AG08396 (cell line): ENCODE measurements around the gene ARSA.
A peak's percentile ranks its signal among the peaks of the same experiment; 100 is the strongest.

ENCODE experiments used
- DNase-seq: peaks from one replicate; pipeline ENCODE4 v3.0.0; 2012; ENCODE audit warnings: low spot score, mixed read lengths

Gene ARSA

DNA sequence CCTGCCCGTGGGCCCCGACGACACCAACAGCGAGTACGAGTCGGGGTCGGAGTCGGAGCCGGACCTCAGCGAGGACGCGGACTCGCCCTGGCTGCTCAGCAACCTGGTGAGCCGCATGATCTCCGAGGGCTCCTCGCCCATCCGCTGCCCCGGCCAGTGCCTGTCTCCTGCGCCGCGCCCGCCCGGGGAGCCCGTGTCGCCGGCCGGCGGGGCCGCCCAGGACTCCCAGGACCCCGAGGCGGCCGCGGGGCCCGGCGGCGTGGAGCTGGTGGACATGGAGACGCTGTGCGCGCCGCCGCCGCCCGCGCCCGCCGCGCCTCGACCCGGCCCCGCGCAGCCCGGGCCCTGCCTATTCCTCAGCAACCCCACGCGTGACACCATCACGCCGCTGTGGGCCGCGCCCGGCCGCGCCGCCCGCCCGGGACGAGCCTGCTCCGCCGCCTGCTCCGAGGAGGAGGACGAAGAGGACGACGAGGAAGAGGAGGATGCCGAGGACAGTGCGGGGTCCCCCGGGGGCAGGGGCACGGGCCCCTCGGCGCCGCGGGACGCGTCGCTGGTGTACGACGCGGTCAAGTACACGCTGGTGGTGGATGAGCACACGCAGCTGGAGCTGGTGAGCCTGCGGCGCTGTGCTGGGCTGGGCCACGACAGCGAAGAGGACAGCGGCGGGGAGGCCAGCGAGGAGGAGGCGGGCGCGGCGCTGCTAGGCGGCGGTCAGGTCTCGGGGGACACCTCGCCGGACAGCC lies 23.5 kb downstream of the ARSA start:
- DNase-seq = no peak

GRCh38 chr22:50603511-50604255 lies 24.3 kb downstream of the ARSA start:
- peak; percentile 24 for DNase-seq

DNA sequence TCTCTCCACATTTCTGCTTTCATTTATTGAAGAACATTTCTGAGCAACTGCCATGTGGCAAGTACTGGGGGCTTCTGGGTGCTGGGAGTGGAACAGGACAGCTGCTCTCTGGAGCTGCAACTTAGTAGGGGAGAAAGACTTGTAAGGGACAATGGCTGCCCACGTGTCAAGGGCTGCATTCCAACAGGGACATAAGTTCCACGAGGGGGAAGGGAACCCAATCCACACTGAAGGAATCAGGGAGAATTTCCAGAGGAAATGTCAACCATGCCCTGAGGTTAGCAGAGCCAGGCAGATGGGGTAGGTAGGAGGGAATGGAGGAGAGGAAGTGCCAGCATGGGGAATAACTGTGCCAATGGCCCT lies 25.6 kb downstream of the ARSA start:
- DNase-seq = peak; percentile 13

DNA sequence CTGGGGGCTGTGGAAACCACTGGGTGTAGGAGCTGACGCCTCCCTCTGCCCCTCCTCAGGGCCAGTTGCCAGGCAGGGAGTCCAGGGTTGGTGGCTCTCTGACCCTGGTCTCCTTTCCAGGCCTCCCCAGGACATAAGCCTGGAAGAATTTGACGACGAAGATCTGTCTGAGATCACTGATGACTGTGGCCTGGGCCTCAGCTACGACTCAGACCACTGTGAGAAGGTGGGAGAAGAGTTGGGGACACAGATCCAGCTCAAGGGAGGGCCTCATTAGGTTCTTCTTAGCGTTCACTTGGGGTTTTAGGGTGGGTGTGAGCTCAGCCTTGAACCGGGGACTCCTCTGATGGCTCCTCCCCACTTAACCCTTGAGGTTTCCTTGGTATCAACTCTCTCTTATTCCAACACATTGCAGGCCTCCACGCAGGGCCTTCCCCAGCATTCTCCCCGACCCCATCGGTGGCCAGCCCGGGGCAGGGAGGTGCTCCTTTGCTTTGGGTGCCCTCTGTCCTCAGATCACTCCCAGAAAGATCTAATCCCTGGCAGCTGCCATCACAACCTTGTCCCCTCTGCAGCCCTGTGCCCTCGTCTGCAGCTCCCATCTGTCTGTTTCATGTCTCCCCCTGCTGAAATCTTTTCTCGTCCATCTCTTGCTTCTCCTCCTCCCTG lies 26.1 kb downstream of the ARSA start:
- DNase-seq = peak; percentile 36

DNA sequence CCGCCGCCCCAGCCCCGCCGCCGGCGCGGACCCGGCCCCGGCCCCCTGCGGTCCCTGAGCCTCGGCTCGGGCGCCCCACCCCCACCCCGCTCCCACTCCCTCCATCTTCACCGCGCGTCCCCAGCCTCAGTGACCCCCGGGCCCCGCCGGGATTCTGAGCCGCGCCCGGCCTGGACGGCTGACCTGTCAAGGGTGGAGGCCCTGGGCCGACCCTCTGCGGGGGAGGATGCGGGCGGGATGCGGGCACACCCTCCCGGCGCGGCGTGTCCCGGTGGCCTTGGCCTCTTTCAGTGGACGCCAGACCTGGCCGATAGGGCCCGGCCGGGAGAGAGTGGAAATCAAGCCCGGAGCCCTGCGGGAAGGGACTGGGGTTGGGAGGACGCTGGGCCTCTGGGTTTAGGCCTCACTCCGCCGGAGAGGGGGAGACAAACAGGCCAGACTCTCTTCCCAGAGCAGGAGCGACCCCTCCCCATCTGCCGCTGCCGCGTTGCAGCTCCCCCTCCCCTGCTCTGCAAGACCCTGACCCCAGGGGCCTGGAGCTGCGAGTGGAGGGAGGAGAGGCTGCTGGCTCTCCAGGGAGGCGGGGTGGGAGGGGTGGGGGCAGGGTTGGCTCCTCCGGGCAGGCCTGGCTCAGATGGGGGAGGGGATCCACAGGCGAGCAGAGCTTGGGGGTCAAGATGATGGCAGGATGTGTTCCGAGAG lies 26.8 kb downstream of the ARSA start:
- peak; percentile 25 for DNase-seq

- DNase-seq = peak; percentile 53
Observed at GRCh38 chr22:50600538-50600937, 27.4 kb downstream of the ARSA start, which contains the start of gene MAPK8IP2. Gene MAPK8IP2, plus strand, starts transcription at chr22:50600793. Its CDS starts 26 bp downstream, at chr22:50600819.

DNA sequence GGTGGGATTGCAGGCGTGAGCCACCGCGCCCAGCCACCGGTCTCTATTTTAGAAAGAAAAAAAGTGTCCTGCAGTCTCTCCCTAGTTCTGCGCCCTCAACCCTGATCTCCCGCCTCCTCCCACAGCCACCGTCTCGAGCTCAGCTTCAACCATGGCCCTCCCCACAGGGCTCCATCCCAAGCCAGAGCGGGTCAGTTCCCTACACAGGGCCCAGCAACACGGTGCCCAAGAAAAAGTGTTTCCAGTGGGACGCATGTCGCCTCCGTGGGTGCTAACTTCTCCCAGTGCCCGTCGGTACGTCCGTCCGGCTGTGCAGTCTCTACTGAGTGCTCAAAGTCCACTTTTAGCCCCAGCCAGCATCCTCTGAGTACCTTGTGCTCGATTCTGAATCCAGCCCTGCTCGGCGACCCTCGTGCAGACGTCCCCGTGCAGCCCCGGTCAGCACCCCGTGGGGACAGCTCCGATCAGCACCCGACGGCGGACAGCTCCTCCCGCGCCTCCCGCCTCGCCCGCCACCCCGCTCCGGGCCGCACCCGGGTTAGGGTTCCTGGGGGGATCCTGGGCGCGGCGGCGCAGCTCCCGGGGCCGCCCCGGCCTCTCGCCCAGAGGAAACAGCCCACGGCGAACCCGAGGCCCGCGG lies 28.0 kb downstream of the ARSA start:
- DNase-seq = peak; percentile 91

DNA sequence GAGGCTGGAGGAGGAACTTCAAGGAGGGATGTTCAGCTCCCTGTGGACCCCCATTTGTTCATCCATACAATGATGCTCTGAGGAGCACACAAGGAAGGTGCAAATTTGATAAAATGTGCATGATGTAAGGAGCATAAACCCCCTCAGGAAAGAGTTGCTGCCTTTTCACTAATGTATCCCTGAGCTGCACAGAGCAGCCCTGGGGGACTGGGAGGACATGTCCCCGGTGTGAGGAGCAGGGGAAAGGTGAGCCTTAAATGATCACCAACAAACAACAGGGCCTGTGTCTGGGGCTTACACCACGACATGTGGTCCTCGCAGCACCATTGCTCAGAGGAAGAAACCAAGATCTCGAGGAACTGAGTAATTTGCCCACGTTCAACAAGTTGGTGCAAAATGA lies 30.9 kb downstream of the ARSA start:
- no peak for DNase-seq

DNA sequence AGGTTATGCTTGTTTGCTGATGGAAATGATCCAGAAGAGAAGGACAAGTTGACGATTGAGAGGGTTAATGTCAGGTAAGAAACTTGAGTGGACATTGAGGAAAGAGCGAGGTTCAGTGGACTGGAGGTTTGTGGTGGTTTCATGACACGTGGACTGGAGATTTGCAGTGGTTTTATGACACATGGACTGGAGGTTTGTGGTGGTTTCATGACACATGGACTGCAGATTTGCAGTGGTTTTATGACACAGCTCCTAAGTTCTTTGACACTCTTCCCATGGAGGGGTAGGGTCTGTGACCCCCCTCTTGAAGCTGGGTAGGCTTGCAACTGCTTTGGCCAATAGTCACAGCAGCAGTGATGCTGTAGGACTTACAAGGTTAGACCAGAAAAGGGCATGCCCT lies 32.8 kb downstream of the ARSA start:
- peak; percentile 7 for DNase-seq

GRCh38 chr22:50587407-50587806 lies 40.5 kb downstream of the ARSA start:
- DNase-seq = no peak

- no peak for DNase-seq
Observed at GRCh38 chr22:50586416-50586815, 41.5 kb downstream of the ARSA start.

GRCh38 chr22:50585781-50586180 lies 42.2 kb downstream of the ARSA start:
- DNase-seq = no peak

DNA sequence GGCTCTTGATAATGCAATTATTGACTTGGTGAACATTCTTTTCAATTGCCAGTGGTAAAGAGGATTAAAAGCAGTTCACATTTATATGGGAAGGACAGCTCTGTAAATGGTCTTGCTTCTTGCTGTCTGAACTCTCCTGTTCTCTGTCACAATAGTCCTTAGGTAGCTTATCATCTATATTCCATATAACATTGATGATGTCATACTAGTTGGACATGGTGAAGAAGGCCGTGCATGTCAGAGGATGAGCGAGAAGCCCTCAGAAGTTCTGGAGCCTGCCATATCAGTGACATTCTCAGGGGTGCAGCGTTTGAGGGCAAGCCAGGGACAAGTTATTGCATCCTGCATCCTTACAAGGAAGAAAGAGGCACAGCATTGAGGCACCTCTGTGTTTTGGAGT lies 42.7 kb downstream of the ARSA start:
- no peak for DNase-seq

DNA sequence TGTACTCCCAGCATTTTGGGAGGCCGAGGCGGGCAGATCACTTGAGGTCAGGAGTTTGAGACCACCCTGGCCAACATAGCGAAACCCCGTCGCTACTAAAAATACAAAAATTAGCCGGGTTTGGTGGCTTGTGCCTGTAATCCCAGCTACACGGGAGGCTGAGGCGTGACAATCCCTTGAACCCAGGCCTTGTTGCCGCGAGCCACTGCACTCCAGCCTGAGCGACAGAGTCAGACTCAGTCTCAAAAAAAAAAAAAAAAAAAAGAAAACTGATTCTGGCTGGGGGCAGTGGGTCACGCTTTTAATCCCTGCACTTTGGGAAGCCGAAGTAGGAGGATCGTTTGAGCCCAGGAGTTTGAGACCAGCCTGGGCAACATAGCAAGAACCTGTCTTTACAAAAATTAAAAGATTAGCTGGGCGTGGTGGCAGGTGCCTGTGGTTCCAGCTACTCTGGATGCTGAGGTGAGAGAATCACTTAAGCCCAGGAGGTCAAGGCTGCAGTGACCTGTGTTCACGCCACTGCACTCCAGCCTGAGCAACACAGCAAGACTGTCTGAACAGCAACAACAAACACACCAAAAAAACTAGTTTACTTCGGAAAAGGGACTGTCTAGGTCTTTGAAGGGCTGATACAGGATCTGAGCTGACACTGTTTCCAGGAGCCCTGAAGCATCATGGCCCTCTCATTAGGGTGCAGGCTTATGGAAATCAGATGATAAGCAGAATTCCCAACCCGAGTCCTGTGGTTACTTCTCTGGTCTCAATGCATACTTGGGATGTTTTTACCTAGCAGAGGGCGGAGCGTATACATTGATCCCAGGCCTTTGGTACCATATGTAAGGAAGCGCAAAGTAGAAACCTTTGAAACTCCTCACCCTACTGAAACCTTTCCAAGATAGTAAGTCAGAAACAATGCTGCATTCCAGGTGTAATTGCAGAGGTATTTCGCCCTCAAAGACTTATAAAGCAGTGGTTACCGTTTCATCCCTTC lies 43.6 kb downstream of the ARSA start:
- no peak for DNase-seq

GRCh38 chr22:50583294-50583861 lies 44.6 kb downstream of the ARSA start:
- DNase-seq = no peak

DNA sequence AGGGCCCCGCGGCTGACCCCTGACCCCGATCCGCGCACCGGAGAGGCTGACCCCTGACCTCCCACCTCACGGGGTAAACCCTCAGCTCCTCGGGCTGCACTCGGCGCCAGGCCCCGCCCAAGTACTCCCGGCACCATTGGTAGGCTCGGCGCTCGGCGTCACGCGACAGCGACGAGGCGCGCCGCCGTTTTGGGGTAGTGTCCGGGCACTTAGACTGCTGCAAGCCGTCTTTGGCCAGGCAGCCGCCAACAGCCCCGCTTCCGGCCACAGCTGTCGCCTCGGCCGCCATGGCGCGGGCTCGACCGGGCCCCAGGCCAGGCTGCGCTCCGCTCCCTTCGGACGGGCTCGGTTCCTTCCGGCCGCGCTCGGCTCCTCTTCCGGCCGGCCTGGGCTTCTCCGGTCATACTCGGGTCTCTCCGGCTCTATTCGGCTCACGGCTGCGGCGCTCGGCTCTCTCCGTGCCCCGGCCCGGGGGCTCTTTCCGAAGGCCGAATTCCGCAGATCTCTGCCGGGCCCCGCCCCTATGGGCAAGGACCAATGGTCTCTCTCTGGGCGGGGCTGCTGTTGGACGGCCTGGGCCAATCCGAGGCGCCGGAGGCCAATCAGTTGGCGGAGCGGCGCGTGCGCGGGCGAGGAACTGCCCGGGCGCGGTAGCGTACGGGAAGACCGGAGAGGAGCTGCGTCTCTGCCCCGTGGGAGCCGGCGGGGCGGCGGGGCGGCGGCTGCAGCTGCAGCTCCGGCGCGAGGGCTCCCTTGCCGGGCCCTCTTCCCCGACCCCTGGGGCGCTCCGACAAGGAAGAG lies 45.3 kb downstream of the ARSA start, which contains the start of gene CHKB:
TSS of gene CHKB (minus strand) at position 357 of the 801 bp plus-strand sequence. CDS start at position 289, 68 bp downstream.
- peak; percentile 100 for DNase-seq

DNA sequence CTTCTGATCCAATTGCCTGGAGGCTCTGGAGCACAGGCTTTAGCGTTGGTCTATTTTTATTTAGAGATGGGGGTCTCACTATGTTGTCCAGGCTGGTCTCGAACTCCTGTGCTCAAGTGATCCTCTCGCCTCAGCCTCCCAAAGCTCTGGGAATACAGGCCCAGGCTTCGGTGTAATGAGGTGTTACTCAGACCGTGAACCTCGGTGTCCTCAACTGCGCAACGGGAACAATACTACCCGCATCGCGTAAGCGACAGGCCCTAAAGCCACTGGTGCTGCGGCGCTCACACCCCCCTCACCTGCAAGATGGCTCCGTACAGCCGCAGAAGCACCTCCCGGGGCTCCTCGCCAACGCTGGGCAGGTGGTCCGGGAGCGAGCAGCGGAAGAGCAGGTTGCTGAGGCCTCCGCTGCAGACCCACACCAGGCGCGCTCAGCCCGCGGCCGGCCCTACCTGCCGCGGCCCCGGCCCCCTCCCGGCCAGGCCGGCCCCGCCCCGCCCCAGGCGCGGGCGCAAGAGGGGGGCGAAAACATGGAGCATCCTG lies 45.9 kb downstream of the ARSA start:
- DNase-seq = peak; percentile 21

DNA sequence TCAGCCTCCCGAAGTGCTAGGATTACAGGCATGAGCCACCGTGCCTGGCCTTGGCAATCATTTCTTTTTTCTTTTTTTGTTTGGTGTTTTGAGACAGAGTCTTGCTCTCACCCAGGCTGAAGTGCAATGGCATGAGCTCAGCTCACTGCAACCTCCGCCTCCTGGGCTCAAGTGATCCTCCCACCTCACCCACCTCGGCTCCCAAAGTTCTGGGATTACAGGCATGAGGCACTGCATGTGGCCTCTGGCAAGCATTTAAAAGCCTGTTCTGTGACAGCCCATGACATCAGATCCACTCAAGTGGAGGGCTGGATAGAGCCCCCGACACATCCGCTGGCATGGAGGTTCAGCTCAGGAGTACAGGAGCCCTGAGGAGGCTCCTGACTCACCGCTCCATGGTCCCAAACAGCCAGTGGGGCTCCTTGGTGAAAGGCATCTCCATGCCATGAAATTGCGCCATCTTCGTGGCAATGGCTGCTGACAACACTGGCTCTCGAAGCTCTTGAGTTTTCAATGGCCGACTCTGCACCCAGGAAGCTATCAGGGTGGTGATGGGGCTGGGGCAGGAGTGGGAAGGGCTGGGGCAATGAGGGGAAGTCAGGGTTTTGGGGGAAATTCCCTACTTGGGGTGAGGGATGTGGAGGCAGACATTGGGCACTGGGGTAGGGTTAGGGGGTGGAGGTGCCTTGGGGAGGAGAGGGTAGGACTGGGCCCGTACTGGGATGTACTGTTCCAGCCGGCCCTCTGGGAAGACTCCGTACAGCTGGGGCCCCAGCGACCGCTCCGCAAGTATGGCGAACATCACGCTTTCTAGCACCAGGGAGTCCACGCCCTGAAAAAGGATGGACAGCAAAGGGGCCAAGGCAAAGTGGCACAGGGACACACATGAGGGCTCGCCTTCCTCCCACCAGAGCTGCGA lies 46.7 kb downstream of the ARSA start:
- DNase-seq = no peak
